GM18907 (cell line): ENCODE results near the gene ABCA3.
"Not testable (repeated sequence)": the region's sequence is repeated elsewhere in the genome, so short reads cannot be mapped to it uniquely, and the experiment has no call there.

ENCODE experiments used
- ATAC-seq: cut with Tn5 transposase; IDR thresholded peaks from one replicate; pipeline ENCODE4 v1.9.1; 2021; ENCODE audit warnings: mild to moderate bottlenecking, moderate library complexity; ENCODE audit not compliant: unreplicated experiment

Gene ABCA3

GRCh38 chr16:2340564-2341455, at the start of gene ABCA3:
ABCA3 (minus strand) TSS chr16:2340728; CDS start chr16:2326466, 14,262 bp downstream.
- peak; percentile 80 for ATAC-seq

GRCh38 chr16:2388875-2389433, 48.4 kb upstream of the ABCA3 start:
- no peak for ATAC-seq

- no peak for ATAC-seq
Observed at GRCh38 chr16:2388139-2388874, 47.8 kb upstream of the ABCA3 start.

GRCh38 chr16:2386990-2387389, 46.5 kb upstream of the ABCA3 start:
- ATAC-seq, result no peak

GRCh38 chr16:2385982-2386381, 45.5 kb upstream of the ABCA3 start:
- ATAC-seq, result not testable (repeated sequence)

- no peak for ATAC-seq
Observed at GRCh38 chr16:2385190-2385836, 44.8 kb upstream of the ABCA3 start.

- no peak for ATAC-seq
Observed at GRCh38 chr16:2384426-2384825, 43.9 kb upstream of the ABCA3 start.

- ATAC-seq, result no peak
Observed at GRCh38 chr16:2383501-2383900, 43.0 kb upstream of the ABCA3 start.

GRCh38 chr16:2374644-2375043, 34.1 kb upstream of the ABCA3 start:
- no peak for ATAC-seq

GRCh38 chr16:2373176-2373575, 32.6 kb upstream of the ABCA3 start:
- ATAC-seq, result no peak

- no peak for ATAC-seq
Observed at GRCh38 chr16:2372684-2373083, 32.2 kb upstream of the ABCA3 start.

- no peak for ATAC-seq
Observed at GRCh38 chr16:2371421-2371820, 30.9 kb upstream of the ABCA3 start.

GRCh38 chr16:2370721-2371120, 30.2 kb upstream of the ABCA3 start:
- ATAC-seq, result no peak

- no peak for ATAC-seq
Observed at GRCh38 chr16:2366660-2367309, 26.3 kb upstream of the ABCA3 start.

- no peak for ATAC-seq
Observed at GRCh38 chr16:2365397-2366294, 25.1 kb upstream of the ABCA3 start.

- no peak for ATAC-seq
Observed at GRCh38 chr16:2364638-2365210, 24.2 kb upstream of the ABCA3 start.

GRCh38 chr16:2362218-2362617, 21.7 kb upstream of the ABCA3 start:
- ATAC-seq, result no peak

GRCh38 chr16:2361129-2361528, 20.6 kb upstream of the ABCA3 start:
- ATAC-seq, result no peak

GRCh38 chr16:2359919-2360318, 19.4 kb upstream of the ABCA3 start:
- ATAC-seq, result no peak
